GM19193 (cell line): Measurements from ENCODE around the gene PMF1.

ENCODE experiments used
- POLR2A ChIP-seq: IDR thresholded peaks from 4 replicates; pipeline ENCODE4 v1.6.1; 2011; ENCODE audit not compliant: insufficient read depth, insufficient read length; ENCODE audit errors: extremely low read depth

Gene PMF1

DNA sequence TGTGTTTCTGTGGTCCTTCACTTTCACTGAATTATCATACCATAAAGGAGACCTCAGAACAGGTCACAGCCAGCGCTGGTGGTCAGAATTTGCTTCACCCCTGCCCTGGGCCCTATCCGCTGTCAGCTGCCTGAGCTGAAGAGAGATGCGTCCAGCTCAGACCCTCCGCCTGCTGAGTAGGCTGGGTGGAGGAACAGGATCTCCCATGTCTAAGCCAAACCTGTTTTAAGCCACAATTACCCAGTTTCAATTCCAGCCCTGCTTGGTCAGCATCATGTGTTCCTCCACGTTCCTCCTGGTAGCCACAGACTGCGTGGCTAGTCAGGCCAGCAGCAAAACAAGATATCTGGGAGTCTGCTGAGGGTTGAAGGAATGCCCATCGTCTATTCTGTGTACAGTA is 15.7 kb downstream of the PMF1 start:
- no peak for TF ChIP-seq POLR2A

DNA sequence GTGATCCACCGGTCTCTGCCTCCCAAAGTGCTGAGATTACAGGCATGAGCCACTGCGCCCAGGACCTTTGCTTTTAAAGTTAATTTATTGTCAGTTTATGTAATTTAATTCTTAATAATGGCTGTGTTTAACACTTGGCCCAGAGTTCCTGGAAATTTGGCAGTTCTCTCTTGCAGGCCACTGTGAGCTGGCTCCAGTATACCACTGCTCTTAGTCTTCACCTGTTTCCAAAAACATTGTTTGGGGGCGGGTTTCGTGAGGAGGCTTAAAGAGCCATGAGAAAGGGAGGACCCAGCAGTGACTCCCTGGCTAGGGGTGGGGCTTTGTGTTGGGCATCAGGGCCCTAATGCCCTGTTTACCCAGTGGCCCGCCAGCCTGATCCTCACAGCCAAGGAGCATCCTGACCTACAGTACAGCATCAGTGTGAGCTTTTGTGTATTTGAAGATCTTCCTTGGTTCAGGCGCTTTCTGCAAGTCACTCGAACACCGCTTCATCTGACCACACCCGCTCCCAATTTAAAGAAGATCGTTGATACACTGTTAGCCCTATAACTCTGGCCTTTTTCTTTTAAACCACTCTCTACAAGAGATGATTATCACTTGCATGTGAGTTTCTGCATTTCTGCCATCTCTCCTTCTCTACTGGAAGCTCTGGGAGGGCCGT is 17.1 kb downstream of the PMF1 start:
- TF ChIP-seq POLR2A: no peak

DNA sequence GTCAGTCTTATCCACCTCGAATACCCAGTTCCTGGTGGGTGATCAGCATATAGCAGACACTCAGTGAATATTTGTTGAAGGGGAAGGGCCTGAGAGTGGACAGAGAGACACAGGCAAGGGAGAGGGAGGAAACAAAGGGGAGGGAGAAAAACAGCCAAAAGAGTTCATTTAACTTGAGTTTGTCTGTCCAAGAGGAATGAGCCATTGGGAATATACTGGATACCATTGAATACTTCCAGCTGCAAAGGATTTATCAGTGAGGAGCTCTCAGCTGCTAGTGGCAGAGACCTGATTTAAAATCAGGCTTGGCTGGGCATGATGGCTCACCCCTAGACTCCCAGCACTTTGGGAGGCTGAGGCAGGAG is 17.6 kb downstream of the PMF1 start:
- no peak for TF ChIP-seq POLR2A

- no peak for TF ChIP-seq POLR2A
These were observed 19.5 kb downstream of the PMF1 start for GRCh38 chr1:156232201-156232894.

GRCh38 chr1:156233426-156234127 is 20.8 kb downstream of the PMF1 start:
- no peak for TF ChIP-seq POLR2A

GRCh38 chr1:156236164-156236563 is 23.4 kb downstream of the PMF1 start:
- TF ChIP-seq POLR2A: no peak

DNA sequence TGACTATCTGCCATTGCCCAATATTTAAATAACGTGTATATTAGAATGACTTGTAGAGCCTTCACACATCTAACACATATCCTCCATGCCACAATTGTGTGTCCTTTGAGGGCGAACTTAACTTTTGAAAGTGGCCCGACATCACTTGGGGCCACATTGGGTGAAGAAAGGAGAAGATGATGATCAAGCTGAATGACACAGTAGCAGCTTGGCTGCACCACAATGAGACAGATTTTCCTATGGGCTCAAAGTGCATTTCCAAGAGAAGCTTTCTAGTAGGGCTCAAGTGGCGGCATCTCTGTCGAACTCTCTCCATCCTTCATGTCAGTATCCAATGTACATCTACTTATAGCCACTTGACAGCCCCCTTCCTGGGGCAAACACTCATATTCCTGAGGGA is 25.4 kb downstream of the PMF1 start:
- no peak for TF ChIP-seq POLR2A

DNA sequence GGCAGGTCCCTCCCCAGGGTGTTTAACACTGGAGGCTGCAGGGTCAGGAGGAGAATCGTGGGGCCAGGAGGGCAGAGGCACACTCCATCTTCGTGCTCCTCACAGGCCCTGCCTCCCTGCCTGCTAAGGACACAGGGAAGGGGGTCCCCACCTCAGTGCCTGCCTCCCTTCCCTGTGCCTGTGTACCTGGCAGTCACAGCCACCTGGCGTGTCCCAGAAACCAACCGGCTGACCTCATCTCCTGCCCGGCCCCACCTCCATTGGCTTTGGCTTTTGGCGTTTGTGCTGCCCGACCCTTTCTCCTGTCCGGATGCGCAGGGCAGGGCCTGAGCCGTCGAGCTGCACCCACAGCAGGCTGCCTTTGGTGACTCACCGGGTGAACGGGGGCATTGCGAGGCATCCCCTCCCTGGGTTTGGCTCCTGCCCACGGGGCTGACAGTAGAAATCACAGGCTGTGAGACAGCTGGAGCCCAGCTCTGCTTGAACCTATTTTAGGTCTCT is 28.6 kb downstream of the PMF1 start:
- TF ChIP-seq POLR2A: no peak

DNA sequence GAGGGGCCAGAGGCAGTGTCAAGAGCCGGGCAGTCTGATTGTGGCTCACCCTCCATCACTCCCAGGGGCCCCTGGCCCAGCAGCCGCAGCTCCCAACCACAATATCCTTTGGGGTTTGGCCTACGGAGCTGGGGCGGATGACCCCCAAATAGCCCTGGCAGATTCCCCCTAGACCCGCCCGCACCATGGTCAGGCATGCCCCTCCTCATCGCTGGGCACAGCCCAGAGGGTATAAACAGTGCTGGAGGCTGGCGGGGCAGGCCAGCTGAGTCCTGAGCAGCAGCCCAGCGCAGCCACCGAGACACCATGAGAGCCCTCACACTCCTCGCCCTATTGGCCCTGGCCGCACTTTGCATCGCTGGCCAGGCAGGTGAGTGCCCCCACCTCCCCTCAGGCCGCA is 29.1 kb downstream of the PMF1 start, which contains the start of gene BGLAP:
TSS of gene BGLAP (plus strand) at position 259 of the 400 bp plus-strand sequence. CDS start at position 307, 48 bp downstream.
- no peak for TF ChIP-seq POLR2A

GRCh38 chr1:156242738-156243137 is 29.9 kb downstream of the PMF1 start:
- no peak for TF ChIP-seq POLR2A

GRCh38 chr1:156244126-156244525 is 31.3 kb downstream of the PMF1 start:
- no peak for TF ChIP-seq POLR2A

- TF ChIP-seq POLR2A: no peak
These were observed 31.9 kb downstream of the PMF1 start for GRCh38 chr1:156244712-156245111.

GRCh38 chr1:156245451-156246232 is 32.8 kb downstream of the PMF1 start:
- peak; percentile 23 for TF ChIP-seq POLR2A

GRCh38 chr1:156246241-156246780 is 33.5 kb downstream of the PMF1 start:
- no peak for TF ChIP-seq POLR2A
